NCI-H774 (cell line): ENCODE measurements around the gene VPS26B.
"Not testable (repeated sequence)": the region's sequence is repeated elsewhere in the genome, so short reads cannot be mapped to it uniquely, and the experiment has no call there.

Source experiments
- DNase-seq: peaks from one replicate; lab custom pipeline; 2025; lab: John Stamatoyannopoulos, UW

VPS26B gene

DNA sequence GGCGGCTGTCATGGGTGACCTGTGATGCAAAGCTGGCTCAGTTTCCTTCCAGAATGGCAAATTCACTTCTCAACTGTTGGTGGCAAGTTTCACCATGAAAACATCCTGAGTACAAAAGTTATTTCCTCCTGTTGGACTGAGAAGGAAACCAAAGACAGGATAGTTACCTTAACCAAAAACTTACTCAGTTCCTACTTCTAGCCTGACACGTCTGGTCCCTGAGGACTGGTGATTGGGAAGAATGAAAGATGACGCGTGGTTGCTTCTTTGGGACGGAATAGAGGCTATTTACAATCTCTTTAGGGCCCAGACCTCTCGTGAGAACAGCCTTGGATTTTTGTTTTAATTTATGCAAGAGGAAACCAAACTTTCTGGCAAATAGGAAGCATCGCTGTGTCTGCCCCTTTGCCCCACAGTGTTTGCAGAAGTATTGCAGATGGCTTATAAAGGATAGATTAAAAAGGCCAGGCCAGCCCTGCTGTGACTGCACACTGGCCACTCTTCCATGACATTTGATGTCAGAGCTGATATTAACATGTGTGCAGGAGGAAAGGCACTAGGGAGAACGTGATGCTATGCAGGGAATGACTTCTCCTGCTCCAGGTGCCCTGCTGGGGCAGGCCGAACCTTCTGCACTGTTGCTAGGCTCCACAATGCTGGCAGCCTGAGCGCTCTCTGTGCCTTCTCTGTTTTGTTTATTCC is 7.6 kb downstream of the VPS26B start:
- no peak for DNase-seq

DNA sequence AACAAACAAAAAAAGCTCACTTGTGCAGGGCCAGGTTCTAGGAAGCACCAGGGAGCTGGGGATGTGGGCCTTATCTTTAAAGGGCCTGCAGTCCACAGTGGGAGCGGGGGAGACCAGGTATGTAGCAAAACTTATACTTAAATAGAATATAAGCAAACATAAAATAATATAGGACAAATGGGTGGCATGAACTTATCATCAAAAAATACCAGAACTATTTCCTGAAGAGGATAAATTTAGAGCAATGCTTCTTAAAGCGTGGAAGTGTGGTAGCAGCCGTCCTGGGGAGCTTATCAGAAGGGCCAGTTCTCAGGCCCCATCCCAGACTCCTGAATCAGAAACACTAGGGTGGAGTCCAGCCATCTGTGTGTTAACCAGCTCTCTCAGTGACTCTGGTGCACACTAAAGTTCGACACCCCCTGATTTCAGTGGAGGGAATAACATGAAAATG is 9.3 kb downstream of the VPS26B start:
- DNase-seq, result no peak

DNA sequence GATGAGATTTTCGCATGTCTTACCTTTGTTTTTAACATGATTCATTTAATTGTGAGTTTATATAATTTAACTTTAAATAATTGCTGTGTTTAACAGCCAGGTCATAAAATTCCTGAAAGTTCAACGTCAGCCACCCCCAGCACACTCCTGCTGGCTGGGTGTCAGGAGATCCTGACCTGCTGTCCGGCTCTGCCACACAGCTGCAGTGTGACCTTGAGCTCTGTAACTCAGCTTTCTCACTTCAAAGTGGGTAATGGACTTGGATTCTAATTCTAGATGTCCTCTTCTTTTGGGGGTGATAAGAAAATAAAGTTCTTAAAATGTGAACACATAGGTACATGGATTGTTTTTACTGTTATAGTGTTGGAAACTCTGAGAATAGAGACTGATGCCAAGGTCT is 10.9 kb downstream of the VPS26B start:
- no peak for DNase-seq

DNA sequence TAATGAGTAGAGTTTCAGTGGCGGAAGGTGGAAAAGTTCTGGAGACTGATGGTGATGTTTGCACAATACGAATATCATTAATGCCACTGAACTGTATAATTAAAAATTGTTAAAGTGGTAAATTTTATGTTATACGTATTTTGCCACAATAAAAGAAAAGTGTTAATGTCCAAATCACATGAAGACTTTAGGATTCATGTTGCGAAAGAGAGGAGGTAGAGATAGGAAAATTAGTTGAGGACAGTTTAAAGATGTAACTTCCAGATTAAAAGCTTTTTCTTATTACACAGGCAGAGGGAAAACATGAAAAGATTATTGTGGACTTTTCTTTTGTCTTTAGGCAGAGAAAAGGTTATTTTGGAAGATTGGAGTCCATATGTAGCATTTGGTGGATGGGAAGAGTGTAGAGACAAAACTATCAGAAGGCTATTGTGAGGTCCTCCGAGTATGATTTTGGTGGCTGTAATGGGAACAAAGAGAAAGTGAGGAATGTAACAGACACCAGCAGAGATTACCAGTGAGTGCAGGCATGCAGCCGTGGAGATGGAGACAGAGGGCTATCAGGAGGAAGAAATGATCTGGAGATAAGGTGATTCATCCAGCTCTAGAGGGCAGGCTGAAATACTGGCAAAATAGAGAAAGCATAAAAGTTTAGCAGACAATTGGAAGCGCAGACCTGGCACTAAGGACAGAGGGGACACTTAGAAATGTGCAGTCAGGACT is 12.5 kb downstream of the VPS26B start:
- no peak for DNase-seq

GRCh38 chr11:134237557-134237922 is 13.1 kb downstream of the VPS26B start:
- DNase-seq, result no peak

DNA sequence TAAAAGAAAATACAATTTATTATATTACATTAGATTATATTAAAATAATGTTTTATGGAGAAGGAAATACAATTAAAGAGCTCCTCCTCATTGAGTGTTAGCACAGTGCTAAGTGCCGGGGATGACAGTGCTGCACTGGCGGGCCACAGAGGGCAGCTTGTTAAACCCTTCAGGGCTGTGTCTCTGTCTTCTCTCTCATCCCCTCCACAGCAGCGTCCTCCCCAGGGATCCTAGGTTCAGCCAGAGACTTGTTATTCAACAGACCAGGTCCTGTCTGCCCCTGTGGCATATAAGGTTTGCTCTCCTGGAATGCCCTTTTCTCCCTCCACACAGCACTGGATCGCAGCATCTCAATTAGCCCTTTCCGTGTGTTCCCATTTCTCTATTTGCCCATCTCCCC is 14.5 kb downstream of the VPS26B start:
- DNase-seq, result no peak

GRCh38 chr11:134240592-134240991 is 16.1 kb downstream of the VPS26B start:
- no peak for DNase-seq

DNA sequence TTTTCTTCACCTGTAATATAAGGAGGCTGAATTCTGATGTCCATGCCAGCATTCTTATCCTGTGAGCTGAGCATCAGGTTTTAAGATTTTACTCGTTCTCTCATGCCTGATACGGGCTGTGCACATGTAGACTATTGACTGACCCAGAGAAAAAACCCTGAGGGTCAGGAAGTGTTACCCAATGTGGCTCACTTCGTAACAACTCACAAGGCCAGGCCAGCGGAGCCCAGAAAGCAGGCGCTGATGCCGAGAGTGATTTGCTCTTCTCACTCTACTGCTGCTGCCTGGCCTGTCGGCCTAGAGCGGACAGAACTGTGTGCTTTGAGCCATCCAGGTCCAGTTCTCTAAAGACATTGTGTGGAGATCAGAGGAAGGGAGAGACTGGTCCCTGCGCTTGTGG is 17.9 kb downstream of the VPS26B start:
- DNase-seq, result no peak

GRCh38 chr11:134243913-134244312 is 19.4 kb downstream of the VPS26B start:
- DNase-seq, result no peak

GRCh38 chr11:134244593-134244992 is 20.1 kb downstream of the VPS26B start:
- no peak for DNase-seq

- no peak for DNase-seq
These were observed 21.0 kb downstream of the VPS26B start for GRCh38 chr11:134245434-134245833.

GRCh38 chr11:134246100-134246499 is 21.6 kb downstream of the VPS26B start:
- DNase-seq, result no peak

DNA sequence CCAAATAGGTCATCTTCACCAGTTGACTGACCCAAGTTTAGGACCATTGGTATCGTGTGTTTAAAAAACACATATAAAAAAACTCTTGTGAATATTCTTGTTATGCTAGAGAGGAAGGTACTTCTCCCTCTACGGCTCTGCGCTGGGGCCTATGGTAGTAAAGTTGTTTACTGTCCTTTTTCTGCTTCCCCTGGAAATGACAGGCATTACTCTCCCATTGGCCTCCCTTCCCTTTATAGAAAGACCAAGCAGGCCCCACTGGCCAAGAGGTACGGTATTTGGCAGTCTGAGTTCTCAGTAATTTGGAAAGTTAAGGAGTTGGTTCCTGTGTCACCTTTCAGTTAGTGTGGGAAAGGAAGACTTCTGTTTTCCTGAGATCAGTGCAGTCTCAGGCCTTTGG is 22.2 kb downstream of the VPS26B start:
- DNase-seq, result no peak

DNA sequence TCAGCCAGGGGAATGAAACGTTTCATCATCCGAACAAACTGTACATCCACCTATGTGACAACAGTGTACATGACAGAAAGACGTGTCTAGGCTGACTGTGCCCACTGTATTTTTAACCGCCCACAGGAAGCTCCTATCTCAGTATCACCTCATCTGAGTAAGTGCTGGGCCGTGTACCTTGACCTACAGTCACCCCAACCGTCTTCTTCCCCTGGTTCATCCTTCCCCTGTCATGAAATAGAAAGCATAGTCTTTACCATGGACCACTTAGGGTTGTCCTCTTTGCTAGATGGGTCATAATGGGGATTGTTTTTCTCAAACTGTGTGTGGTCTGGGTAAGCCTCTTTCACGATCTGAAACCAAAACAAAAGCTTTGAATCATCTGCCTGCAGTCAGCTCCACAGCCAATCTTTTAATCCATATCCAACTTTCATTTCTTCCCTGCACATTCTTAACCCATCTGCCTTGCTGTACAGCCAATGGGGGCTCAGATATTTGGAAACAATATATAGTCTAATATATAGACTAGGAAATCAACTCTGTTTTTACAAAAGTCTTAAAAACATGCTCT is 24.5 kb downstream of the VPS26B start:
- no peak for DNase-seq

GRCh38 chr11:134250246-134250645 is 25.8 kb downstream of the VPS26B start:
- no peak for DNase-seq

GRCh38 chr11:134250675-134251074 is 26.2 kb downstream of the VPS26B start:
- DNase-seq, result no peak

GRCh38 chr11:134252346-134253187 is 28.1 kb downstream of the VPS26B start:
- no peak for DNase-seq

DNA sequence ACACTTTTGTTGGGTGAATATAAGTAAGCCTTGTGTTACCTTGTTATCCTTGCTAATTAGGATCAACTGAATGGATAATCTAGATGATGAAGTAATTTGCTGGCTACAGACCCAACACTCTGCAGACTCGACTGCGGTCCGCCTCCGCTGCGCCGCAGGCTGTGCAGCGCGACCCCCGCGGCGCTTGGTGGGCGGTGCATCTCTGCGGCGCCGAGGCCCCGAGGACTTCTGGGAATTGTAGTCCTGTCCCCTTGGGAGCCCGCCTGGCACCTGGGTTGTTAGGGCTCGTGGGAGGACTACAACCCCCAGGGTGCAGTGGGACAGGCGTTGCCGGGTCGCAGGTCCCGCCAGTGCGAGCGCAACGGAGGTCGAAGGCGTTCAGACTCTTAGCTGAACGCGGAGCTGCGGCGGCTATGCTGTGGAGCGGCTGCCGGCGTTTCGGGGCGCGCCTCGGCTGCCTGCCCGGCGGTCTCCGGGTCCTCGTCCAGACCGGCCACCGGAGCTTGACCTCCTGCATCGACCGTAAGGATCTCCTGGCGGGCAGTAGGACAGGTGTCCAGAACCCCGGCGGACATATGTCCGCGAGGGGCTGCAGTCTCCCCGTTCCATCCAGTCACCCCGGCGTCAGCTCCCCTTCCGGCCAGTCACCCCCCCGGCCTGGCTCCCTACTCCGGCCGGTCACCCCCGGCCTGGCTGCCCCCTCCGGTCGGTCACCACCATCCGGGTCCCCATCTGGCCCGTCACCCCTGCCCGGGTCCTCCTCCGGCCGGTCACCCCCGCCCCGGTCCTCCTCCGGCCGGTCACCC is 28.9 kb downstream of the VPS26B start, which contains the start of the genes ACAD8 and THYN1:
TSS of gene ACAD8 (plus strand) at position 381 of the 806 bp plus-strand sequence. CDS start at position 414, 33 bp downstream.
TSS of gene THYN1 (minus strand) at position 165 of the 806 bp plus-strand sequence. CDS start 470 bp downstream, outside the sequence.
- DNase-seq, result peak; percentile 98

DNA sequence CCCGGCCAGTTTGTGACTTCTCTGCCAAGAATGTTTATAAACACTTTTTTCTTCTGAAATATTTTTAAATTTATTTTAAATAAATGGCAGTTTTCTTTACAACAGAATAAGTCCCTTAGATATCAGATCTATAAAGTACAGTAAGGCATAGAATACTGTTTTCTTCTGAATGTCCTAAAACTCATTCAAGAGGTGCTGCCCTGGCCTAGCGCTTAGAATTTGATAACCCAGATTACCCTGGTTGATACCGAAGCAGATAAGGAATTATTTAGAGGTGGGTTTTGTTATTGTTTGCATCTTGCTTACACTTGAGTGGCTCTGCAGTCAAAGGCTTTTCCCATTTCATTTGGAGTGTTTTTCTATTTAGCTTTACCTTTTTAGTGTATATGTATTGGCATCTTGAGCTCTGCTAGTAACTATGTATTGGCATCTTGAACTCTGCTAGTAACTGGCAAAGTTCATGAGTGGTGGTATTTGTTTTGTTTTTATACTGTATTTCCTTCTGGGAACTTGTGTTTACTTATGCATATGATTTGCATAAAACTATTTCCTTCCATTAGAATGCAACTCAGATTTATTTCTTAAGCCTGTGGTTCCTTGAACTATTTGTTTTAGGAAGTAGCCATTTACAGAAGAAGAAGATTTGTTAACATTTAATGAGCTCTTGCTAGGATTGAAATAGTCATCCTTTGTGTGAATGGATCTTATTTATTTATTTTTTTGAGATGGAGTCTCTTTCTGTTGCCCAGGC is 30.1 kb downstream of the VPS26B start:
- no peak for DNase-seq

GRCh38 chr11:134255184-134255561 is 30.7 kb downstream of the VPS26B start:
- not testable (repeated sequence) for DNase-seq

GRCh38 chr11:134257101-134257500 is 32.6 kb downstream of the VPS26B start:
- no peak for DNase-seq
